Neural progenitor cell (in vitro differentiated cells): Measurements from ENCODE around the gene HLA-DOB.

Source experiments
- CTCF ChIP-seq: fragments of 200-600 bp; sonication (generic); IDR thresholded peaks from 2 replicates; pipeline ENCODE4 v1.5.1; 2017; ENCODE audit warnings: antibody characterized with exemption, mild to moderate bottlenecking
- EZH2phosphoT487 ChIP-seq: fragments of 200-600 bp; sonication (generic); IDR thresholded peaks from 2 replicates; pipeline ENCODE4 v1.6.1; 2017; ENCODE audit warnings: antibody characterized with exemption

DNA sequence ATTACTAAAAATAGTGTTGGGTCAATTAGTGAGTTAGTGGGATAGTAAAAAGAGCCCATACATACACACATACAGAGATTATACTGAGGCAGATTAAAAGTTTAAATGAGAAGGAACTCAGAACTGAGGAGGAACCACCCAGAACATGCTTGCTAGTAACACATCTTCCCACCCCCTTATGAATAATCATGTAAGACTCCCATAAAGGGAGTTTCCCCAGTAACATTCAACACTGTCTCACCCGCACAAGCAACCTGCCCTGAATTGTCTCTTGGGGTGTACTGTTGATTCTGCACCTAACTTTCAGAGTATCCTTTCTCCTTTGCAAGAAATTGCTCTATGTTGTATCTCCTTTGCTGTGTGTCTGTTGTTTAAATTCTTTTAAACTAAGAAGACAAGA is 42.4 kb downstream of the HLA-DOB start:
- TF ChIP-seq CTCF (no peak), EZH2phosphoT487 (no peak)
